Osteoblast (primary cell): Measurements from ENCODE around the gene RNF43. TPM values are rescaled to one million over a fixed set of nuclear protein-coding genes. Genes with fewer than 3 reads are reported as not detected.

Experiments used
- DNase-seq: peaks from one replicate; pipeline ENCODE4 v3.0.0; 2011; ENCODE audit warnings: low spot score, mixed read lengths; ENCODE audit not compliant: insufficient read length; ENCODE audit errors: missing footprints
- H2AFZ ChIP-seq: 2 replicates; pipeline ENCODE4 v1.6.0; 2011; ENCODE audit warnings: mild to moderate bottlenecking, low read length
- H3K27ac ChIP-seq: 2 replicates; pipeline ENCODE4 v1.5.1; 2011; ENCODE audit warnings: mild to moderate bottlenecking, low read depth, low read length, moderate library complexity
- H3K27me3 ChIP-seq: 2 replicates; pipeline ENCODE4 v1.6.0; 2012; ENCODE audit warnings: mild to moderate bottlenecking, control low read depth, inconsistent platforms, low read length, moderate library complexity; ENCODE audit not compliant: insufficient read depth
- H3K36me3 ChIP-seq: 2 replicates; pipeline ENCODE4 v1.5.1; 2011; ENCODE audit warnings: mild to moderate bottlenecking, low read length, control low read depth, moderate library complexity; ENCODE audit not compliant: insufficient read depth
- H3K4me1 ChIP-seq: 2 replicates; pipeline ENCODE4 v1.5.1; 2011; ENCODE audit warnings: mild to moderate bottlenecking, low read length, control low read depth, moderate library complexity; ENCODE audit not compliant: insufficient read depth
- H3K4me2 ChIP-seq: 2 replicates; pipeline ENCODE4 v1.6.0; 2011; ENCODE audit warnings: mild to moderate bottlenecking, low read length; ENCODE audit not compliant: insufficient read depth
- H3K4me3 ChIP-seq: fragments of 200-600 bp; sonication (generic); 3 replicates; pipeline ENCODE4 v1.5.1; 2012; ENCODE audit warnings: mild to moderate bottlenecking, low read length, inconsistent platforms; ENCODE audit not compliant: insufficient read depth
- H3K79me2 ChIP-seq: 2 replicates; pipeline ENCODE4 v1.6.0; 2012; ENCODE audit warnings: mild to moderate bottlenecking, low read length, control low read depth, inconsistent platforms; ENCODE audit not compliant: insufficient read depth
- H3K9me3 ChIP-seq: 2 replicates; pipeline ENCODE4 v1.5.1; 2011; ENCODE audit warnings: low read depth, low read length, control low read depth
- H4K20me1 ChIP-seq: 2 replicates; pipeline ENCODE4 v1.6.0; 2012; ENCODE audit warnings: mild to moderate bottlenecking, low read length, control low read depth; ENCODE audit not compliant: insufficient read depth
- total RNA-seq: library from RNA; depleted of rRNA; stranded (reverse); fragments of >200 nt; gene quantifications from 2 replicates; pipeline ENCODE4 v1.2.3, GENCODE V29; 2012
- TF ChIP-seq, protein P1 (sequence below): IDR thresholded peaks from 2 replicates; pipeline ENCODE4 v1.5.1; 2011; ENCODE audit warnings: mild to moderate bottlenecking, low read depth, low read length, moderate library complexity; ENCODE audit errors: extremely low read depth

Gene RNF43
- total RNA-seq, 1 donor, result under 0.01 TPM

DNA sequence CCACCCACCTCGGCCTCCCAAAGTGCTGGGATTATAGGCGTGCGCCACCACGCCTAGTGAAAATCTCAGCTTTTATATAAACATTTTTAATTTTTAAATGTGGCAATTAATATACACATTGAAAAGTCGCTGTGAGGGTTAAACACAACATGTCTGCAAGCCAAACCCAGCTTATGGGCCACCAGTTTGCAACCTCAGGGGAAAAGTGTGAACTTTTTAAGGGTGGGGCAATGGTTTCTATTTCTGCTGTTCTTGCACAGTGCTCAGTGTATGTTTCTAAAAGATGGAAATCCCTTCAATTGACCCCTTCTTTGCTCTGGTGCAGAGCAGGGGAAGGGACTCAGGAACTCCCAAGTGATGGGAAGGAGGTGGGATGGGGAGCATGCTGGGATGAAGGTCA, 47.0 kb downstream of the RNF43 start:
- no peak overlapping the region for H3K4me3 ChIP-seq
- no peaks in the 10 kb centered on the region for H4K20me1 ChIP-seq
- H3K27ac ChIP-seq, result no peak overlapping the region
- TF ChIP-seq, protein P1, sequence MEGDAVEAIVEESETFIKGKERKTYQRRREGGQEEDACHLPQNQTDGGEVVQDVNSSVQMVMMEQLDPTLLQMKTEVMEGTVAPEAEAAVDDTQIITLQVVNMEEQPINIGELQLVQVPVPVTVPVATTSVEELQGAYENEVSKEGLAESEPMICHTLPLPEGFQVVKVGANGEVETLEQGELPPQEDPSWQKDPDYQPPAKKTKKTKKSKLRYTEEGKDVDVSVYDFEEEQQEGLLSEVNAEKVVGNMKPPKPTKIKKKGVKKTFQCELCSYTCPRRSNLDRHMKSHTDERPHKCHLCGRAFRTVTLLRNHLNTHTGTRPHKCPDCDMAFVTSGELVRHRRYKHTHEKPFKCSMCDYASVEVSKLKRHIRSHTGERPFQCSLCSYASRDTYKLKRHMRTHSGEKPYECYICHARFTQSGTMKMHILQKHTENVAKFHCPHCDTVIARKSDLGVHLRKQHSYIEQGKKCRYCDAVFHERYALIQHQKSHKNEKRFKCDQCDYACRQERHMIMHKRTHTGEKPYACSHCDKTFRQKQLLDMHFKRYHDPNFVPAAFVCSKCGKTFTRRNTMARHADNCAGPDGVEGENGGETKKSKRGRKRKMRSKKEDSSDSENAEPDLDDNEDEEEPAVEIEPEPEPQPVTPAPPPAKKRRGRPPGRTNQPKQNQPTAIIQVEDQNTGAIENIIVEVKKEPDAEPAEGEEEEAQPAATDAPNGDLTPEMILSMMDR, result no peak
- H3K4me1 ChIP-seq, result no peaks in the 10 kb centered on the region
- H3K79me2 ChIP-seq, result no peaks in the 10 kb centered on the region
- no peaks in the 10 kb centered on the region for H3K36me3 ChIP-seq
- H3K4me2 ChIP-seq, result no peak overlapping the region
- H3K27me3 ChIP-seq, result peaks cover 3% of the 10 kb centered on the region
- H2AFZ ChIP-seq, result no peak overlapping the region
- DNase-seq, result peak; percentile 78
- H3K9me3 ChIP-seq, result no peaks in the 10 kb centered on the region

DNA sequence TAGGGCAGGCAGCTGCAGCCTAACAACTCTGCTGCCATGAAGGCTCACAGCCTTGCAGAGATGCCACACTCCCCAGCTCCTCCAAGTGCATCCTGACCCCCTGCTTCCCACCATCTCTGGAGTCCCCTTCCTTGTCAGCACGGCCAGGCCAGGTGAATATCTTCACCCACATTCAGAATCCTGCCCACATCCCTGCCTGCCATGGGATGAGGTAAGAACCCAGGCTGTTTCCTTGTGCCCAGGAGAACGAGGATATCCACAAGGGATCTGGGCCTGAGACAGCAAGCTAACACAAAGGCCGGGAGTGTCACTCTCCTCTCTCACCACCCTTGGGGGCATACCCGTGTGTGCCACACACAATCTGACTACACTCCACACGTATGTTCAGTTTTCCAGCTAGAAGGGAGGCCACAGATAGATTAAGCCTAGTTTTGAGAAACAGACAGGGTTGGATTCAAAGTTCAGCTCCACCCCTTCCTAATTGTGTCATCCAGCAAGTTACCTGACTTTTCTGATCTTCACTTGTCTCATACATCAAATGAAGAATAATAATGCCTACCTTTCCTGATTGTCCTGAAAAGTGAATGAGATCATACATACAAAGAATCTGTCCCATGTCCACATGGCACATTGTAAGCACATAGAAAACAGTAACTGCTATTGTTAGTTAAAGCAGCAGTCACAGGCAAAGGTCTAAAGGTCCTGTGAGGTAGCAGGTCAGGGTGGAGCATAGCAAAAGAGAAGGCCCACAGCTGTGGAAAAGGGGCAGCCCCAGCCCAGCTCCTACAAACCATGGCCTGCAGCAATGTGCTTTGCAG, 47.9 kb downstream of the RNF43 start:
- Histone ChIP-seq H4K20me1 (no peaks in the 10 kb centered on the region), H3K27me3 (peaks cover 3% of the 10 kb centered on the region), H3K4me2 (no peak overlapping the region), H3K36me3 (no peaks in the 10 kb centered on the region), H3K4me1 (no peaks in the 10 kb centered on the region), H2AFZ (no peak overlapping the region), H3K27ac (no peak overlapping the region), H3K79me2 (no peaks in the 10 kb centered on the region), H3K4me3 (no peak overlapping the region), H3K9me3 (no peaks in the 10 kb centered on the region)
- TF ChIP-seq, protein P1, result no peak
- DNase-seq, result no peak

DNA sequence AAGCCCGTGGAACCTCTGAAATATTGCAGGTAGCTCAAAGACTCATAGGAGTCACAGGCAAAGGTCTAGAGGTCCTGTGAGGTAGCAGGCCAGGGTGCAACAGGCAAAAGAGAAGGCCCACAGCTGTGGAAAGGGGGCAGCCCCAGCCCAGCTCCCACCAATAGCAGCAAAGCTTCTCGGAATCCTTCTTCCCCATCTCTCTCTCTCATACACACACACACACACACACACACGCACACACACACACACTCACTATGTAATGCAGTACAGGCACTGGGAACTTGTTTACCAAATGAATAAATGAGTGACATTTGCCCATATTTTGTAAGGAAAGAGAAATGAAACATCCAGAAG, 48.5 kb downstream of the RNF43 start:
- H3K27me3 ChIP-seq, result peaks cover 3% of the 10 kb centered on the region
- no peaks in the 10 kb centered on the region for H3K79me2 ChIP-seq
- H3K4me2 ChIP-seq, result no peak overlapping the region
- no peak overlapping the region for H3K27ac ChIP-seq
- no peaks in the 10 kb centered on the region for H3K9me3 ChIP-seq
- H3K36me3 ChIP-seq, result no peaks in the 10 kb centered on the region
- no peak for DNase-seq
- H4K20me1 ChIP-seq, result no peaks in the 10 kb centered on the region
- TF ChIP-seq, protein P1, result no peak
- H2AFZ ChIP-seq, result no peak overlapping the region
- H3K4me1 ChIP-seq, result no peaks in the 10 kb centered on the region
- no peak overlapping the region for H3K4me3 ChIP-seq

Other genes with a start within 250 kb of the RNF43 start
- gene EPX, start 224.8 kb downstream of the RNF43 start, total RNA-seq, result not detected in 2 replicates
- gene MKS1, start 198.3 kb downstream of the RNF43 start, total RNA-seq, result 9.7 and 11.2 TPM in 2 replicates
- under 0.01 TPM in 1 of 2 replicates, not detected in the other for gene LPO, start 178.9 kb downstream of the RNF43 start, total RNA-seq
- gene MPO, start 136.6 kb downstream of the RNF43 start, total RNA-seq, result under 0.01 TPM in 1 of 2 replicates, not detected in the other
- 3.8 and 4.3 TPM in 2 replicates for gene TSPOAP1, start 88.7 kb downstream of the RNF43 start, total RNA-seq
- gene SUPT4H1, start 65.3 kb downstream of the RNF43 start, total RNA-seq, result 49.9 and 60.7 TPM in 2 replicates
- under 0.01 TPM in 2 replicates for gene HSF5, start 70.9 kb upstream of the RNF43 start, total RNA-seq
- gene MTMR4, start 97.1 kb upstream of the RNF43 start, total RNA-seq, result 43.6 and 51.4 TPM in 2 replicates